Vagina (tissue), 2 donors: Measurements from ENCODE around the gene TUBB3. TPM values are rescaled to one million over a fixed set of nuclear protein-coding genes. Genes with fewer than 3 reads are reported as not detected.
A peak's percentile ranks its signal among the peaks of the same experiment; 100 is the strongest.
"Not testable (repeated sequence)": the region's sequence is repeated elsewhere in the genome, so short reads cannot be mapped to it uniquely, and the experiment has no call there.

Source experiments
- DNase-seq, 2 donors: peaks; one replicate each; pipeline ENCODE4 v3.0.0-alpha.2; 2017; ENCODE audit errors: extremely low spot score in 2 of 2
- H3K27ac ChIP-seq: fragments of 200-600 bp; sonication (generic); one replicate; pipeline ENCODE4 v1.5.1; 2019
- H3K27me3 ChIP-seq: fragments of 200-600 bp; sonication (generic); one replicate; pipeline ENCODE4 v1.5.1; 2019
- H3K36me3 ChIP-seq, 2 donors: fragments of 200-600 bp; sonication (generic); one replicate each; pipeline ENCODE4 v1.5.1; 2017 to 2019
- H3K4me1 ChIP-seq: fragments of 200-600 bp; sonication (generic); one replicate; pipeline ENCODE4 v1.5.1; 2019
- H3K4me3 ChIP-seq, 2 donors: fragments of 200-600 bp; sonication (generic); 1 replicate in 1 of 2; 2 replicates in 1 of 2; pipeline ENCODE4 v1.5.1; 2016 to 2019
- H3K9me3 ChIP-seq: fragments of 200-600 bp; sonication (generic); one replicate; pipeline ENCODE4 v1.5.1; 2019
- CTCF ChIP-seq, 3 experiments: fragments of 450-650 bp in 2 of 3; fragments of 200-600 bp in 1 of 3; sonication (generic) in 1 of 3; IDR thresholded peaks; one replicate each; pipeline ENCODE4 v1.5.1; 2017 to 2019; ENCODE audit warnings: antibody characterized with exemption in 3 of 3, mild to moderate bottlenecking in 2 of 3, moderate library complexity in 2 of 3
- POLR2A ChIP-seq, 2 donors: fragments of 450-650 bp; IDR thresholded peaks; one replicate each; pipeline ENCODE4 v1.6.1; 2017; ENCODE audit warnings: antibody characterized with exemption in 2 of 2, mild to moderate bottlenecking in 2 of 2, moderate library complexity in 2 of 2
- POLR2AphosphoS5 ChIP-seq, 2 donors: sonication (generic); formaldehyde crosslinking; IDR thresholded peaks; one replicate each; pipeline ENCODE4 v1.9.0; 2017; ENCODE audit warnings: antibody characterized with exemption in 2 of 2, mild to moderate bottlenecking in 2 of 2, low read depth in 1 of 2; ENCODE audit not compliant: insufficient read depth in 1 of 2
- intact Hi-C: fragments of 100-400 bp; cut with DNase I; formaldehyde crosslinking; loops from one replicate; pipeline ENCODE4 v1.15.1; 2023
- total RNA-seq: library from RNA; depleted of rRNA; stranded (reverse); fragments of >200 nt; gene quantifications from one replicate; pipeline ENCODE4 v1.2.3, GENCODE V29; 2016

Gene TUBB3
- total RNA-seq, 1 donor from 2014 or later: 19.2 TPM

- no peak for TF ChIP-seq POLR2AphosphoS5 (IDR thresholded peaks at IDR 0.05; ENCODE audit: insufficient read depth in 1 of 2, low read depth in 1 of 2)
- no peak for TF ChIP-seq CTCF (IDR thresholded peaks at IDR 0.05)
- TF ChIP-seq POLR2A (IDR thresholded peaks at IDR 0.05): no peak
These were observed 1.3 kb downstream of the TUBB3 start for GRCh38 chr16:89924297-89924924.

GRCh38 chr16:89924925-89925307, 1.8 kb downstream of the TUBB3 start:
- H3K4me3 ChIP-seq: no peak overlapping the region
- H3K9me3 ChIP-seq: no peaks in the 10 kb centered on the region
- DNase-seq: no peak
- intact Hi-C loops: no loop called here
- H3K4me1 ChIP-seq: peaks cover 49% of the 10 kb centered on the region
- no peaks in the 10 kb centered on the region for H3K27me3 ChIP-seq
- no peak overlapping the region for H3K27ac ChIP-seq
- no peak for TF ChIP-seq POLR2A (IDR thresholded peaks at IDR 0.05)
- no peak for TF ChIP-seq CTCF (IDR thresholded peaks at IDR 0.05)
- TF ChIP-seq POLR2AphosphoS5 (IDR thresholded peaks at IDR 0.05; ENCODE audit: insufficient read depth in 1 of 2, low read depth in 1 of 2): no peak
- no peaks in the 10 kb centered on the region for H3K36me3 ChIP-seq

More at GRCh38 chr16:89924297-89924924, 1.3 kb downstream of the TUBB3 start:
- no peak for DNase-seq
- H3K36me3 ChIP-seq: no peaks in the 10 kb centered on the region
- peaks cover 49% of the 10 kb centered on the region for H3K4me1 ChIP-seq
- intact Hi-C loops: no loop called here
- H3K27me3 ChIP-seq: no peaks in the 10 kb centered on the region
- no peaks in the 10 kb centered on the region for H3K9me3 ChIP-seq
- H3K27ac ChIP-seq: no peak overlapping the region
- H3K4me3 ChIP-seq: no peak overlapping the region

- DNase-seq: no peak
- no peaks in the 10 kb centered on the region for H3K9me3 ChIP-seq
- no peaks in the 10 kb centered on the region for H3K27me3 ChIP-seq
- H3K27ac ChIP-seq: no peak overlapping the region
- peak overlapping the region; percentile 39 to 40 for H3K4me3 ChIP-seq
- no peaks in the 10 kb centered on the region for H3K36me3 ChIP-seq
- intact Hi-C loops: no loop called here
- peaks cover 49% of the 10 kb centered on the region for H3K4me1 ChIP-seq
- TF ChIP-seq CTCF (IDR thresholded peaks at IDR 0.05) (no peak), POLR2A (IDR thresholded peaks at IDR 0.05) (no peak)
These were observed 2.5 kb downstream of the TUBB3 start for GRCh38 chr16:89925596-89926079.

- intact Hi-C loops: no loop called here
- Histone ChIP-seq H3K9me3 (no peaks in the 10 kb centered on the region), H3K27ac (no peak overlapping the region), H3K4me1 (no peaks in the 10 kb centered on the region), H3K4me3 (no peak overlapping the region), H3K36me3 (no peaks in the 10 kb centered on the region), H3K27me3 (no peaks in the 10 kb centered on the region)
- TF ChIP-seq POLR2A (IDR thresholded peaks at IDR 0.05) (no peak), POLR2AphosphoS5 (IDR thresholded peaks at IDR 0.05; ENCODE audit: insufficient read depth in 1 of 2, low read depth in 1 of 2) (no peak), CTCF (IDR thresholded peaks at IDR 0.05) (no peak)
- no peak for DNase-seq
These were observed 8.3 kb downstream of the TUBB3 start for GRCh38 chr16:89931305-89931896.

- H3K4me1 ChIP-seq: no peaks in the 10 kb centered on the region
- H3K36me3 ChIP-seq: no peaks in the 10 kb centered on the region
- H3K9me3 ChIP-seq: no peaks in the 10 kb centered on the region
- H3K27me3 ChIP-seq: no peaks in the 10 kb centered on the region
- no peak overlapping the region for H3K27ac ChIP-seq
- TF ChIP-seq POLR2A (IDR thresholded peaks at IDR 0.05): no peak
- no peak for TF ChIP-seq POLR2AphosphoS5 (IDR thresholded peaks at IDR 0.05; ENCODE audit: insufficient read depth in 1 of 2, low read depth in 1 of 2)
- no peak for TF ChIP-seq CTCF (IDR thresholded peaks at IDR 0.05)
- intact Hi-C loops: no loop called here
- H3K4me3 ChIP-seq: no peak overlapping the region
- DNase-seq: no peak
These were observed 8.8 kb downstream of the TUBB3 start for GRCh38 chr16:89931964-89932363.

GRCh38 chr16:89934019-89934418, 10.9 kb downstream of the TUBB3 start:
- intact Hi-C loops, H3K4me3 ChIP-seq, H3K4me1 ChIP-seq, H3K36me3 ChIP-seq, H3K9me3 ChIP-seq, DNase-seq, H3K27ac ChIP-seq, H3K27me3 ChIP-seq: not testable (repeated sequence)
